A673 (cell line): ENCODE data around the gene MYLK. TPM values are rescaled to one million over a fixed set of nuclear protein-coding genes. Genes with fewer than 3 reads are reported as not detected.

Experiments used
- BruUV-seq: library from RNA; stranded (reverse); fragments of 400-500 nt; replicated peaks from 2 replicates; lab custom pipeline; 2021; lab: Mats Ljungman, UMichigan
- CTCF ChIA-PET: fragments of 300-600 bp; sonication (Branson Sonifier 250); formaldehyde crosslinking; loops from one replicate; lab custom pipeline; 2022; ENCODE audit warnings: antibody characterized with exemption; lab: Charles Lee
- POLR2A ChIA-PET: fragments of 300-600 bp; sonication (Branson Sonifier 250); formaldehyde crosslinking; loops from one replicate; lab custom pipeline; 2022; ENCODE audit warnings: antibody characterized with exemption; ENCODE audit not compliant: low non-redundant PET; lab: Charles Lee
- DNase-seq: peaks from one replicate; pipeline ENCODE4 v3.0.0-alpha.2; 2015; ENCODE audit warnings: low spot score
- H3K27ac ChIP-seq: fragments of 200-600 bp; sonication (generic); 2 replicates; pipeline ENCODE4 v1.5.1; 2016; ENCODE audit warnings: mixed run types, low read depth, mild to moderate bottlenecking, mixed read lengths, antibody characterized with exemption, low read length; ENCODE audit not compliant: poor library complexity, severe bottlenecking
- H3K27me3 ChIP-seq: fragments of 200-600 bp; sonication (generic); replicated peaks from 2 replicates; pipeline ENCODE4 v1.6.1; 2017; ENCODE audit warnings: mixed run types, low read depth, mild to moderate bottlenecking, mixed read lengths, antibody characterized with exemption, low read length; ENCODE audit not compliant: insufficient read depth, poor library complexity
- H3K36me3 ChIP-seq: fragments of 200-600 bp; sonication (generic); 2 replicates; pipeline ENCODE4 v1.6.1; 2016; ENCODE audit warnings: mixed run types, mild to moderate bottlenecking, mixed read lengths, antibody characterized with exemption, low read length; ENCODE audit not compliant: insufficient read depth, poor library complexity, severe bottlenecking
- H3K4me1 ChIP-seq: fragments of 200-600 bp; sonication (generic); 2 replicates; pipeline ENCODE4 v1.6.1; 2017; ENCODE audit warnings: mixed run types, mild to moderate bottlenecking, mixed read lengths, antibody characterized with exemption, low read length; ENCODE audit not compliant: insufficient read depth, poor library complexity, severe bottlenecking
- H3K4me3 ChIP-seq: fragments of 200-600 bp; sonication (generic); 2 replicates; pipeline ENCODE4 v1.5.1; 2016; ENCODE audit warnings: low read depth, mixed run types, mild to moderate bottlenecking, mixed read lengths, low read length; ENCODE audit not compliant: poor library complexity, severe bottlenecking
- H3K9me3 ChIP-seq: fragments of 200-600 bp; sonication (generic); 2 replicates; pipeline ENCODE4 v1.6.1; 2016; ENCODE audit warnings: mixed run types, low read depth, mild to moderate bottlenecking, mixed read lengths, antibody characterized with exemption, low read length; ENCODE audit not compliant: poor library complexity, severe bottlenecking
- CTCF ChIP-seq: fragments of 300-800, 200-600 bp; sonication (generic); conservative IDR thresholded peaks from 2 replicates; pipeline ENCODE4 v1.5.1; 2017; ENCODE audit warnings: low read depth, mild to moderate bottlenecking, antibody characterized with exemption, low read length, moderate library complexity, mixed read lengths
- EZH2 ChIP-seq: fragments of 200-600 bp; sonication (generic); IDR thresholded peaks from 2 replicates; pipeline ENCODE4 v1.6.1; 2017; ENCODE audit warnings: borderline replicate concordance, low read depth, mild to moderate bottlenecking, mixed read lengths, antibody characterized with exemption, low read length; ENCODE audit not compliant: poor library complexity, severe bottlenecking
- intact Hi-C: fragments of 100-400 bp; cut with micrococcal nuclease; formaldehyde crosslinking; loops from one replicate; pipeline ENCODE4 v1.10.0; 2022; ENCODE audit not compliant: unreplicated experiment
- total RNA-seq: library from RNA; stranded (reverse); gene quantifications from 2 replicates; pipeline ENCODE4 v1.2.3, GENCODE V29; 2021

MYLK gene
- total RNA-seq, 1 experiment from 2014 or later = 3.9 TPM

DNA sequence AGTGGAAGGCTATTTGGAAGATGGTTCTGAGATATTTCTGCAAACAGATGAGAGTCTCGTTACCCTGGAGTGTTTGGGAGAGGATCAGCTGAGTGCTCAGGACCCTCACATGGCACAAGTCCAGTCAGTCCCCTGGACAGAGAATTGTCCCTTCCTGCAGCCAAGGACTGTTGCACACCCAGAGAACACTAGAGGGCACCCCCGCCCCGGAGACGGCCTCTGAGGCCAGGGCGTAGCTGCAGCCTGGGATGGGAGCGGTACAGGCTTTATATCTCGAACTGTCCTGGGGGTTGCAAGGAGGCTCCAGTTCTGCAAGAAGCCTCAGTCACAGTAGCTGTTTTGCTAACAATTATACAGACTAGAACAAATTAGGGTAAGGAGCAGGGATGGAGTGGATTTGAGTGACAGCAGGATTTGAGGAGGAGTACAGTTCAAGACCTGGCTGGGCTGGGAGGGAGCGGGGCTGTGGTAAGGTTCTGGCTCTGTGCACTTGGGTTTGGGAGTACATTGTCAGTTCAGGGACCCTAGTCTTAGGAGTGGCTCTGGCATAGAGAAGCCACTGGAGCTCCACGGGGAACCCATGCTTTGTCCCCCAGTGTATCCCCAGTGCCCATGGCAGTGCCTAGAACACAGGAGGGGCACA is 231.7 kb downstream of the MYLK start:
- CTCF ChIA-PET = interaction anchor here (0.5 to 2.3 kb wide), 14 partner anchors 11 to 907 kb away, joined by 3 to 14 read pairs (median 4); no protein-coding TSS in a partner anchor
- BruUV-seq = no TSS peak
- H3K27ac ChIP-seq = no peak overlapping the region

GRCh38 chr3:123651449-123652341 is 232.4 kb downstream of the MYLK start:
- Histone ChIP-seq H3K36me3 (no peaks in the 10 kb centered on the region), H3K4me1 (peaks cover 14% of the 10 kb centered on the region), H3K9me3 (no peaks in the 10 kb centered on the region), H3K4me3 (no peak overlapping the region), H3K27me3 (no peaks in the 10 kb centered on the region), H3K27ac (no peak overlapping the region)
- CTCF ChIA-PET = interaction anchor here (0.7 to 2.3 kb wide), 8 partner anchors 10 to 908 kb away, joined by 3 to 14 read pairs (median 5); no protein-coding TSS in a partner anchor
- BruUV-seq = no TSS peak
- no peak for DNase-seq
- POLR2A ChIA-PET = no interaction called here
- TF ChIP-seq CTCF (no peak), EZH2 (no peak)
- intact Hi-C loops = loop anchor here (1.0 to 10.0 kb wide), 2 partner anchors 68 to 903 kb away; no protein-coding TSS in a partner anchor

More for the DNA sequence above, 231.7 kb downstream of the MYLK start:
- Histone ChIP-seq H3K9me3 (no peaks in the 10 kb centered on the region), H3K4me3 (no peak overlapping the region), H3K4me1 (peaks cover 14% of the 10 kb centered on the region), H3K27me3 (no peaks in the 10 kb centered on the region), H3K36me3 (no peaks in the 10 kb centered on the region)
- TF ChIP-seq EZH2 = no peak
- peak; percentile 89 for TF ChIP-seq CTCF
- POLR2A ChIA-PET = no interaction called here
- intact Hi-C loops = loop anchor here (1.0 to 10.0 kb wide), 2 partner anchors 67 to 902 kb away; no protein-coding TSS in a partner anchor
- DNase-seq = peak; percentile 78

GRCh38 chr3:123650101-123650500 is 234.0 kb downstream of the MYLK start:
- DNase-seq = no peak
- no peak for TF ChIP-seq CTCF
- Histone ChIP-seq H3K9me3 (no peaks in the 10 kb centered on the region), H3K4me1 (peaks cover 14% of the 10 kb centered on the region), H3K4me3 (no peak overlapping the region), H3K27me3 (no peaks in the 10 kb centered on the region), H3K36me3 (no peaks in the 10 kb centered on the region), H3K27ac (no peak overlapping the region)
- POLR2A ChIA-PET = interaction anchor here (0.7 kb wide), 1 partner anchor 12 kb away, joined by 3 read pairs; no protein-coding TSS in a partner anchor
- CTCF ChIA-PET = interaction anchor here (1.4 kb wide), 1 partner anchor 74 kb away, joined by 5 read pairs; no protein-coding TSS in a partner anchor
- BruUV-seq = no TSS peak
- intact Hi-C loops = loop anchor here (10.0 kb wide), 1 partner anchor 905 kb away; no protein-coding TSS in a partner anchor
